ENCODE data around the gene SLC2A2.

The SLC2A2 gene

GRCh38 chr3:170959457-170959856 is 67.1 kb downstream of the SLC2A2 start:
- no peaks in the 10 kb centered on the region for H3K36me3 ChIP-seq (ENCODE audit: control insufficient read depth, insufficient read depth, low read length)
- H3K27me3 ChIP-seq (ENCODE audit: control insufficient read depth, insufficient read depth, low read length): no peaks in the 10 kb centered on the region
- H3K27ac ChIP-seq (ENCODE audit: low read depth, low read length): no peak overlapping the region
- no peaks in the 10 kb centered on the region for H3K9me3 ChIP-seq (ENCODE audit: control insufficient read depth, insufficient read depth, low read length)
- no peak overlapping the region for H3K9ac ChIP-seq (ENCODE audit: low read depth, low read length)
- H3K4me1 ChIP-seq (ENCODE audit: control insufficient read depth, insufficient read depth, low read length): no peaks in the 10 kb centered on the region
- no peak overlapping the region for H3K4me3 ChIP-seq (ENCODE audit: low read depth, low read length)

DNA sequence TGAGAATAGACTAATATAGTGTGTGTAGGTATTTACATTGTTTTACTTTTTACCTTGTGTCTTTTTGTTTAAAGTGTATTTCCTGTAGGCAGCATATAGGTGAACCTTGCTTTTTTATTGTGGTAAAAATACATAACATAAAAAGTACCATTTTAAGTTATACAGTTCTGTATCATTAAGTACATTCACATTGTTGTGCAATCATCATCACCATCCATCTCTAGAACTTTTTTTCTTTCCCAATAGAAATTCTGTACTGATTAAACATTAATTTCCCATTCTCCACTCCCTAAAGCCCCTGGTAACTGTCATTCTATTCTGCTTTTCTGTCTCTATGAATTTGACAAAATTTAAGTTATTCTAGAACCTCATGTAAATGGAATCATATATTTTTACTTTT is 69.9 kb downstream of the SLC2A2 start:
- Histone ChIP-seq H3K36me3 (ENCODE audit: control insufficient read depth, insufficient read depth, low read length) (no peaks in the 10 kb centered on the region), H3K4me1 (ENCODE audit: control insufficient read depth, insufficient read depth, low read length) (no peaks in the 10 kb centered on the region), H3K27me3 (ENCODE audit: control insufficient read depth, insufficient read depth, low read length) (no peaks in the 10 kb centered on the region), H3K27ac (ENCODE audit: low read depth, low read length) (no peak overlapping the region), H3K9ac (ENCODE audit: low read depth, low read length) (no peak overlapping the region), H3K9me3 (ENCODE audit: control insufficient read depth, insufficient read depth, low read length) (no peaks in the 10 kb centered on the region), H3K4me3 (ENCODE audit: low read depth, low read length) (no peak overlapping the region)

DNA sequence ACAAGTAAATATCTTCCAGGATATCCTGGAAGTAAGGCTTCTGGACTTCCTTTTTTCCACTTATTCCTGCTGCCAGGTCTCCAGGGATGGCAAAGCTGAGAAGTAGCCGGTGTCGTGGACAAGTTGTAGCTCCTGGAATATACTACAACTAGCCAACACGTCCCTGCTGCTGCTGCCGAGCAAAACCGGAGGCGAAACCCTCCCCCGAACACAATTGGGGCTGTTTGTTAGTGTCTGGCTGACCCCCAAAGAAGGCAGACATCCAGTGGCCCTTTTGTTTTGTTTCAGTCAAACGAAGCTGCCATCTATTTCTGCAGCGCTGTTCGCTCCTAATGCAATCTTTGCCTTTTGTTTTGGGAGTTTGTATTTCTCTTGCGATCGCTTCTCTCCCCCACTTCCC is 72.8 kb downstream of the SLC2A2 start:
- H3K27me3 ChIP-seq (ENCODE audit: control insufficient read depth, insufficient read depth, low read length): no peaks in the 10 kb centered on the region
- H3K9ac ChIP-seq (ENCODE audit: low read depth, low read length): no peak overlapping the region
- H3K9me3 ChIP-seq (ENCODE audit: control insufficient read depth, insufficient read depth, low read length): no peaks in the 10 kb centered on the region
- H3K4me3 ChIP-seq (ENCODE audit: low read depth, low read length): no peak overlapping the region
- no peak overlapping the region for H3K27ac ChIP-seq (ENCODE audit: low read depth, low read length)
- H3K36me3 ChIP-seq (ENCODE audit: control insufficient read depth, insufficient read depth, low read length): no peaks in the 10 kb centered on the region
- H3K4me1 ChIP-seq (ENCODE audit: control insufficient read depth, insufficient read depth, low read length): no peaks in the 10 kb centered on the region

- H3K27me3 ChIP-seq (ENCODE audit: control insufficient read depth, insufficient read depth, low read length): no peaks in the 10 kb centered on the region
Measured at GRCh38 chr3:170953229-170953628, 73.3 kb downstream of the SLC2A2 start.

GRCh38 chr3:170949211-170949610 is 77.3 kb downstream of the SLC2A2 start:
- Histone ChIP-seq H3K4me3 (ENCODE audit: low read depth, low read length) (no peak overlapping the region), H3K9me3 (ENCODE audit: control insufficient read depth, insufficient read depth, low read length) (peaks cover 19% of the 10 kb centered on the region; the same call in 1 of the 2 replicates), H3K27me3 (ENCODE audit: control insufficient read depth, insufficient read depth, low read length) (no peaks in the 10 kb centered on the region), H3K27ac (ENCODE audit: low read depth, low read length) (no peak overlapping the region), H3K9ac (ENCODE audit: low read depth, low read length) (no peak overlapping the region), H3K4me1 (ENCODE audit: control insufficient read depth, insufficient read depth, low read length) (no peaks in the 10 kb centered on the region), H3K36me3 (ENCODE audit: control insufficient read depth, insufficient read depth, low read length) (no peaks in the 10 kb centered on the region)

More at GRCh38 chr3:170953229-170953628, 73.3 kb downstream of the SLC2A2 start:
- Histone ChIP-seq H3K4me1 (ENCODE audit: control insufficient read depth, insufficient read depth, low read length) (no peaks in the 10 kb centered on the region), H3K9me3 (ENCODE audit: control insufficient read depth, insufficient read depth, low read length) (no peaks in the 10 kb centered on the region), H3K36me3 (ENCODE audit: control insufficient read depth, insufficient read depth, low read length) (no peaks in the 10 kb centered on the region), H3K27ac (ENCODE audit: low read depth, low read length) (no peak overlapping the region), H3K9ac (ENCODE audit: low read depth, low read length) (no peak overlapping the region), H3K4me3 (ENCODE audit: low read depth, low read length) (no peak overlapping the region)

DNA sequence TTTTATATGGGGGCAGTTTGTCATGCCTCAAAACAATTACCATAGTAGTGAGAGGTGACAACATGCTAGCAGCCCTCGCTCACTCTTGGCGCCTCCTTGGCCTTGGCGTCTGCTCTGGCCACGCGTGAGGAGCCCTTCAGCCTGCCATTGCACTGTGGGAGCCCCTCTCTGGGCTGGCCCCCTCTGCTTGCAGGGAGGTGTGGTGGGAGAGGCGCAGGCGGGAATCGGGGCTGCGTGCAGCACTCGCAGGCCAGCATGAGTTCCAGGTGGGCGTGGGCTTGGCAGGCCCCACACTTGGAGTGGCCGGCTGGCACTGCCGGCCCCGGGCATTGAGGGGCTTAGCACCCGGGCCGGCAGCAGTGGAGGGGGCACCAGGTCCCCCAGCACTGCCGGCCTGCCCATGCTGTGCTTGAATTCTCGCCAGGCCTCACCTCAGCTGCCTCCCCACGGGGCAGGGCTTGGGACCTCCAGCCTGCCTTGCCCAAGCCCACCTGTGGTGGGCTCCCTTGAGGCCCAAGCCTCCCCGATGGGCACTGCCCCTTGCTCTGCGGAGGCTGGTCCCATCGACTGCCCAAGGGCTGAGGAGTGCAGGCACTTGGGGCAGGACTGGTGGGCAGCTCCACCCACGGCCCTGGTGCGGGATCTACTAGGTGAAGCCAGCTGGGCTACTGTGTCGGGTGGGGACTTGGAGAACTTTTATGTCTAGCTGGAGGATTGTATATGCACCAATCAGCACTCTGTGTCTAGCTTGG is 79.3 kb downstream of the SLC2A2 start:
- Histone ChIP-seq H3K27me3 (ENCODE audit: control insufficient read depth, insufficient read depth, low read length) (no peaks in the 10 kb centered on the region), H3K9ac (ENCODE audit: low read depth, low read length) (no peak overlapping the region), H3K4me3 (ENCODE audit: low read depth, low read length) (no peak overlapping the region), H3K4me1 (ENCODE audit: control insufficient read depth, insufficient read depth, low read length) (no peaks in the 10 kb centered on the region), H3K9me3 (ENCODE audit: control insufficient read depth, insufficient read depth, low read length) (peaks cover 19% of the 10 kb centered on the region; the same call in 1 of the 2 replicates), H3K27ac (ENCODE audit: low read depth, low read length) (no peak overlapping the region), H3K36me3 (ENCODE audit: control insufficient read depth, insufficient read depth, low read length) (no peaks in the 10 kb centered on the region)

All from HUES48 (cell line).